Measurements from ENCODE around the gene HHIP. TPM values are rescaled to one million over a fixed set of nuclear protein-coding genes. Genes with fewer than 3 reads are reported as not detected.

The HHIP gene
- total and polyA plus RNA-seq, 9 of the 15 experiments (the other 6 are each of a cell fraction or from before 2014, with no cell fraction given) = 0.09 TPM; not detected in 8

DNA sequence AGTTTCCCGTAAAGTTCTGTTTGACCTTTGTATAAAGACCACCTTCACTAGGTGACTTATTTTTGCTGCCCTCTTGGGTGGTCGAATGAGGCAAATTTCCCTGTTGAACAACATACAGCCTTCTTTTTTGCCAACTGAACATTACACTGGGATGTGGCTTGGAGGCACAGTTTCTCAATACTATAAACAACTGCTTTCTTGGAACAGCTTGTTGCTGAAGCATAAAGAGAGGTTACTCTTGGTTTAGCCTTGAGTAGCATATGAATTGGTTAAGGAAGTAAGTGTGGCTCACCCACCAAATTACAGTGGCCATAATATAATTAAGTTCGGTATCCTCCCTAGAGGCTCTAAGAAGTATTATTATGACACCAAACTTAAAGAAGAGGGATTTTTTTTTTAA, 40.0 kb downstream of the HHIP start:
- H3K36me3 ChIP-seq (ENCODE audit: control insufficient read depth, insufficient read depth, low read length) = no peaks in the 10 kb centered on the region
- no peaks in the 10 kb centered on the region for H3K9me3 ChIP-seq (replicated peaks; ENCODE audit: control insufficient read depth, insufficient read depth, low read depth, low read length)
- no peaks in the 10 kb centered on the region for H3K4me1 ChIP-seq (replicated peaks in 1 of 2; ENCODE audit: control insufficient read depth in 2 of 2, insufficient read depth in 2 of 2, low read length in 2 of 2)
- FAIRE-seq = no peak
- no peak overlapping the region for H3K27ac ChIP-seq (ENCODE audit: extremely low read depth, low read depth, low read length)
- no peaks in the 10 kb centered on the region for H3K79me2 ChIP-seq (ENCODE audit: control insufficient read depth, insufficient read depth, low read length)
- no peak for TF ChIP-seq ATF1 (CRISPR knock-in tag; IDR thresholded peaks at IDR 0.05)
- TF ChIP-seq ATF1 (tag; IDR thresholded peaks at IDR 0.05) = no peak
- no peak for TF ChIP-seq MED1 (CRISPR knock-in tag; IDR thresholded peaks at IDR 0.05; ENCODE audit: borderline replicate concordance)
- no peak for TF ChIP-seq ZNF134 (CRISPR knock-in tag; conservative IDR thresholded peaks at IDR 0.05)
- TF ChIP-seq CBX1 (IDR thresholded peaks at IDR 0.05; ENCODE audit: low read depth) = no peak
- no peak for TF ChIP-seq MYBL2 (IDR thresholded peaks at IDR 0.05; ENCODE audit: low read depth)
- no peak for TF ChIP-seq MYBL2 (CRISPR knock-in tag; IDR thresholded peaks at IDR 0.05; ENCODE audit: borderline replicate concordance)
- no peak for TF ChIP-seq ZNF740 (CRISPR knock-in tag; IDR thresholded peaks at IDR 0.05)
- no peak for TF ChIP-seq ZNF740 (tag; IDR thresholded peaks at IDR 0.05)
- no peak for TF ChIP-seq THRA (IDR thresholded peaks at IDR 0.05)
- no peak for TF ChIP-seq NFIX (CRISPR knock-in tag; IDR thresholded peaks at IDR 0.05; ENCODE audit: low read depth)
- H3K4me3 ChIP-seq = no peak overlapping the region
- H3K9me1 ChIP-seq (ENCODE audit: control insufficient read depth, insufficient read depth, low read length) = no peaks in the 10 kb centered on the region
- no peak overlapping the region for H3K4me2 ChIP-seq (ENCODE audit: insufficient read depth, low read length)
- BruUV-seq (replicated peaks) = no TSS peak
- in situ Hi-C loops (cut with MboI) (no loop called here), intact Hi-C loops (cut with micrococcal nuclease) (no loop called here)
- no peak overlapping the region for H3K9ac ChIP-seq (ENCODE audit: insufficient read depth in 1 of 2, low read depth in 2 of 2, low read length in 2 of 2)
- ATAC-seq = no peak
- no peak overlapping the region for H2AFZ ChIP-seq (ENCODE audit: low read depth, low read length)
- CTCF ChIA-PET (ENCODE audit: low intra/inter-chr PET ratio) = no interaction called here
- 0% methylated on average over 3 of the region's 3 CpGs for WGBS (ENCODE audit: insufficient coverage, low coverage, missing lambda C conversion rate)
- H3K27me3 ChIP-seq (ENCODE audit: control insufficient read depth in 2 of 2, insufficient read depth in 2 of 2, low read length in 2 of 2) = no peaks in the 10 kb centered on the region
- H4K20me1 ChIP-seq (replicated peaks; ENCODE audit: control insufficient read depth, insufficient read depth, low read length) = no peaks in the 10 kb centered on the region
- no peak for DNase-seq (ENCODE audit: extremely low read depth in 1 of 4, low spot score in 3 of 4)
- POLR2A ChIA-PET = no interaction called here
